NCI-H460 (cell line): Measurements from ENCODE around the gene ETFA. TPM values are rescaled to one million over a fixed set of nuclear protein-coding genes. Genes with fewer than 3 reads are reported as not detected.
A peak's percentile ranks its signal among the peaks of the same experiment; 100 is the strongest.

Experiments used
- DNase-seq: peaks from one replicate; pipeline ENCODE4 v3.0.0-alpha.2; 2016; ENCODE audit warnings: low read depth; ENCODE audit errors: extremely low read depth
- polyA plus RNA-seq: library from polyadenylated mRNA; depleted of rRNA; stranded (reverse); fragments of >200 nt; gene quantifications from 2 replicates; pipeline ENCODE4 v1.2.3, GENCODE V29; 2014; cell fraction: nucleus; rRNA removed
- total RNA-seq: library from RNA; depleted of rRNA; stranded (reverse); fragments of >200 nt; shearing (Covaris generic); gene quantifications from 2 replicates; pipeline ENCODE4 v1.2.3, GENCODE V29; 2014; rRNA removed

Gene ETFA
- total RNA-seq, result 218 and 220 TPM in 2 replicates
- 177 and 201 TPM in 2 replicates for polyA plus RNA-seq

- DNase-seq, result peak; percentile 97
These were observed at the start of gene ETFA for GRCh38 chr15:76311100-76311953. Gene ETFA (minus strand): TSS chr15:76311469. CDS start chr15:76311388, 81 bp downstream.

- DNase-seq, result no peak
These were observed 49.1 kb upstream of the ETFA start for GRCh38 chr15:76360416-76360815.

- no peak for DNase-seq
These were observed 47.9 kb upstream of the ETFA start for GRCh38 chr15:76359152-76359551.

GRCh38 chr15:76358453-76358852 is 47.2 kb upstream of the ETFA start:
- no peak for DNase-seq

- no peak for DNase-seq
These were observed 43.7 kb upstream of the ETFA start for GRCh38 chr15:76354823-76355440.

- no peak for DNase-seq
These were observed 42.6 kb upstream of the ETFA start for GRCh38 chr15:76353903-76354302.

- no peak for DNase-seq
These were observed 41.8 kb upstream of the ETFA start for GRCh38 chr15:76353023-76353577.

- no peak for DNase-seq
These were observed 38.2 kb upstream of the ETFA start for GRCh38 chr15:76349301-76350070.

- DNase-seq, result peak; percentile 82
These were observed 36.3 kb upstream of the ETFA start for GRCh38 chr15:76347482-76348055.

- DNase-seq, result no peak
These were observed 35.6 kb upstream of the ETFA start for GRCh38 chr15:76346669-76347481.

- no peak for DNase-seq
These were observed 34.8 kb upstream of the ETFA start for GRCh38 chr15:76345880-76346668.

GRCh38 chr15:76345583-76345879 is 34.3 kb upstream of the ETFA start:
- no peak for DNase-seq

GRCh38 chr15:76344893-76345582 is 33.8 kb upstream of the ETFA start:
- DNase-seq, result no peak

GRCh38 chr15:76343313-76343996 is 32.2 kb upstream of the ETFA start:
- no peak for DNase-seq

GRCh38 chr15:76342382-76343201 is 31.3 kb upstream of the ETFA start:
- no peak for DNase-seq

GRCh38 chr15:76342058-76342381 is 30.8 kb upstream of the ETFA start:
- no peak for DNase-seq

- DNase-seq, result no peak
These were observed 30.2 kb upstream of the ETFA start for GRCh38 chr15:76341366-76342057.
